NCI-H2227 treated with DMSO at 0.1 percent for 48 hours (cell line): ENCODE results near the gene OR10K2.
"Not testable (repeated sequence)": the region's sequence is repeated elsewhere in the genome, so short reads cannot be mapped to it uniquely, and the experiment has no call there.

Experiments used
- DNase-seq: peaks from one replicate; lab custom pipeline; 2025; lab: John Stamatoyannopoulos, UW

The OR10K2 gene, protein sequence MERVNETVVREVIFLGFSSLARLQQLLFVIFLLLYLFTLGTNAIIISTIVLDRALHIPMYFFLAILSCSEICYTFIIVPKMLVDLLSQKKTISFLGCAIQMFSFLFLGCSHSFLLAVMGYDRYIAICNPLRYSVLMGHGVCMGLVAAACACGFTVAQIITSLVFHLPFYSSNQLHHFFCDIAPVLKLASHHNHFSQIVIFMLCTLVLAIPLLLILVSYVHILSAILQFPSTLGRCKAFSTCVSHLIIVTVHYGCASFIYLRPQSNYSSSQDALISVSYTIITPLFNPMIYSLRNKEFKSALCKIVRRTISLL

GRCh38 chr1:158426137-158426536 is at the start of gene OR10K2:
TSS of gene OR10K2 (minus strand) at chr1:158426237. CDS start at chr1:158420866, 5,371 bp downstream.
- no peak for DNase-seq

DNA sequence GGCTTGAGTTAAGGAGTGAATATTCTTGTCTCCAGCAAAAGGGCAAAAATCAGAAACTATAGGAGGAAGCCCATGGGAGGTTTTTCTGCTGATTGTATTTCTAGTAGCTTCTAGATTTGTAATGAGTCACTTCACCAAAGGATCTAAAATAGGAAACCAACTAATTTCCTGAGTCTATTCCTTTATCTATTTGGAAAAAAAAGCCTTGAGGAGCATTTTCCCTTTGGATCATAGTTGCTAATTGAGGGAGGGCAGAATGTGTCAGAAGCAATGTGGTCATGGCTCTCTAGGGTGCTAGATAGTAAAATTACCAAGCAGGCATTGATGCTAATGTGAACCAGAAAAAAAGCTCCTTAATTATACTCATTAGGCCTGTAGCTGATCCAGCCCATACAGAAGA is 45.9 kb upstream of the OR10K2 start, which contains the start of gene OR10R2:
OR10R2 (plus strand) TSS at position 301 of the 400 bp plus-strand sequence. CDS start 106 bp downstream, outside the sequence.
- no peak for DNase-seq

DNA sequence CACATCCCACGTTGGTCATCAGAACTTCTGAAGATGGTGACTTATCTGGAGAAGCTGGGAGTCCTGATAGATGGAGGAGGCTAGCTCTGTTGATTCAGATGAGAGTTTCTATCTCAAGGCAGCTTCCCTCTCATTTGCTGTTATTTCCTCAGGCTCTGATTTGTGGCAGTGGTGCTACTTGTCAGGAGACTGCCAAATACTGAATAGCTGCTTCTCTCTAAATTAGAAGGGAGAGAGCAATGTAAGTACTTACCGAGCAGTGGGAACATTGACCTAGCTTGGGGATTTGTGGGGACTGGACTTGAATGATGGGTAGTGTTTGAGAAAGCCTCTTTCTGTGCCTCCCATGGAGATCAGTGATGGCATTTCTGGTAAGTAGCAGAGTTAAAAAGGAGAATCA is 35.5 kb upstream of the OR10K2 start, which contains the start of gene OR10K1:
OR10K1 (plus strand) TSS at position 301 of the 400 bp plus-strand sequence. CDS start 3,728 bp downstream, outside the sequence.
- DNase-seq, result no peak

DNA sequence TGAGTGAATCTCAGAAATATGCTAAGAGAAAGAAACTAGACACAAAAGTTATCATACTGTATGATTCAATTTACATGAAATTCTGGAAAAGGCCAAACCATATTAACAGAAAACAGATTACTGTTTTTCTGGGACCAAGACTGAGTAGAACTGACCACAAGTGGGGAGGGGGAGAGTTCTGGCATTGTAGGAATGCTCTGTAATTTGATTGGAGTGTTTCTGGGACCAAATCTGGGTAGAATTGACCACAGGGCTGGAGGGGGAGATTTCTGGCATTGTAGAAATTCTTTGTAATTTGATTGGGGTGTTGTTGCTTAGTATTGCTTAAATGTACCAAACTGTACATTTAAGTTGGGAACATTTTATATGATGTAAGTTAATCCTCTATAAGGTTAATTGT is 32.2 kb upstream of the OR10K2 start:
- no peak for DNase-seq

GRCh38 chr1:158457246-158457645 is 31.2 kb upstream of the OR10K2 start:
- DNase-seq, result no peak

GRCh38 chr1:158454537-158454936 is 28.5 kb upstream of the OR10K2 start:
- DNase-seq, result no peak

DNA sequence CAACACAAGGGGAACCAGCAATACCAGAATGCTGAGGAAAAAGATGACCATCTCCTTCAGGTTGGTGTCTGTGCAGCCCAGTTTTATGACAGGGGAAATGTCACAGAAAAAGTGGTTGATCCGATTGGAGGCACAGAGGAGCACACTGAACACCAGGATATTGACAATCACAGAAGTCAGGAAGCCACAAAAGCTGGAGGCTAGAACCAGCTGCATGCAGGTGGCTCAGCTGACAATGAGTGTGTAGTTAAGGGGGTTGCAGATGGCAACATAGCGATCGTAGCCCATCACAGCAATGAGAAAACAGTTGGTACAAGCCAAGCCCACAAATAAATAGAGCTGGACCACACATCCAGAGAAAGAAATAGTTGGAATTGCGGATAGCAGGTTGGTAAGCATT is 19.3 kb upstream of the OR10K2 start:
- no peak for DNase-seq

DNA sequence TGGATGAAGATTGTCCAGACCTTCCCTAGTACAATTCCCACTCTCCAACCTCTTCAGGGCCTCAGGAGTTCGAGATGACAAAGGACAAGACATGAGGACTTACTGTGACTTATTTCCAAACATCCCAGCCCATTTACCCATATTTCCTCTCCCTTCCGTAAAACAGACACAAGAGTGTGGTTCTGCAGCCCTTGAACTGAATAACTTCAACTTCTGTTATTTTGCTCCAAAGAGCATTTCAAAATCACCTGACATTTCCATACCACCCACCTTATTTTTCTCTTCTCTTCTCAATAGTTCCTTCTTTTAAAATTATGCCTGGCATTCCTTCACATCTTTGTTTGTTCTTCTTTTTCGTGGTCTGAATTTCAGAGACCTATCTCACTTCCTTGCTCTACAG is 8.7 kb upstream of the OR10K2 start:
- DNase-seq, result no peak

DNA sequence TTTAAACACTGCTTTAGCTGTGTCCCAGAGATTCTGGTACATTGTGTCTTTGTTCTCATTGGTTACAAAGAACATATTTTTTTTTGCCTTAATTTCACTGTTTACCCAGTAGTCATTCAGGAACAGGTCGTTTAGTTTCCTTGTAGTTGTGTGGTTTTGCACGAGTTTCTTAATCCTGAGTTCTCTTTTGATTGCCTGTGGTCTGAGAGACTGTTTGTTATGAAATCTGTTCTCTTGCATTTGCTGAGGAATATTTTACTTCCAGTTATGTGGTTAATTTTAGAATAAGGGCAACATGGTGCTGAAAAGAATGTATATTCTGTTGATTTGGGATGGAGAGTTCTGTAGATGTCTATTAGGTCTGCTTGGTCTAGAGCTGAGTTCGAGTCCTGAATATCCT is 4.1 kb upstream of the OR10K2 start:
- not testable (repeated sequence) for DNase-seq

GRCh38 chr1:158425027-158425426 is 1.0 kb downstream of the OR10K2 start:
- DNase-seq, result no peak

DNA sequence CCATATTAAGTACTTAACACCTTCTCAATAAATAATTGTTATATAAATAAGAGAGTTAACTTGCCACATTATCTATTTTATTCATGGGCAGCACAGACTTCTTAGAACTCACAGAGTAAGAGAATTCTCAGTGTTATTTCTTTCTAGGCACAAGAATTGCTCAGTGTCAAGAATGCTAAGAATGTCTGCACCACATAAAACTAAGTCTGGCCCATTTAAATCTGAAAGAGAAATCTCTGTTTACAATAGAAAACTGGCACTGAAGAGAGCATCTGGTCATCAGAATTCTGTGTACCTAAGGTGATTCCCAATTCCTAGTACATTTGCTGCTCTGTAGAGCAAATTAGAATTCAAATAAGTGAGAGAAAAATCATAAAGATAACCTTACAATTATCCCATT is 3.8 kb downstream of the OR10K2 start:
- DNase-seq, result no peak

DNA sequence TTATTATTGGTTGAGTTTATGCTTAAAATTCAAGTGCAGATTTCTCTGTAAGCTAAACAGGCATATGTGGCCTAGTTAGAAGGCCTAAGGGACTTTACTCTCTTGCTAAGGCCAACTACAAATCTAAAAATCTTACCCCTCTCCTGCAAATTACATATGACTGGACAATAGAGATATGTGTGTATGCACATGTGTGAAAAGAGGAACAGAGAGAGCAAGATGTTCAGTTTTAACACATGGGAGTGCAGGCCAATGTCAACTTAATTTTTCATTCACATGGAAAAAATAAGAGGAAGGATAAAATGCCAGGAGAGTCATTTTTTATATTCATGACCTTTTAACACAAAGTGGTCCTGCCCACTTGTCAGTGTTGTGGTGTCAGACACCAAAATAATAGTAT is 8.5 kb downstream of the OR10K2 start:
- no peak for DNase-seq

- DNase-seq, result no peak
Observed at GRCh38 chr1:158414651-158415345, 11.2 kb downstream of the OR10K2 start.

DNA sequence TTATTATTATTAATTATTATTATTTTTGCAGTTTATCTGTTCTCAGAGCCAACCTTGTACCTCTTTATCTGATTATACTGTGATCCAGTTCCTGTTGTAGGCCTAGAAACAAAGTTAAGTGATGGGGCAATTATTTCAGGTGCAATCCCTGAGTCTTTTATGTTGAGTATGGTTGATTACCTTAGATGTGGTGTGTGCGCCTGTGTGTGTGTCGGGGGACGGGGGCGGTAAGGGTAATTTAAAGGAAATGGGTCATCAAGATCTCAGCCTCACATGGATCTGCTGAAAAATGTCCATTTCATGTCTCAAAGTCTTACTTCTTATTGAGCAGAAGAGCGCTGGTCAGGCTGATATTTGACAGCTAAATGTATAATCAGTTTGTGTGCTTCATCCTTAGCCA is 18.9 kb downstream of the OR10K2 start:
- DNase-seq, result no peak

DNA sequence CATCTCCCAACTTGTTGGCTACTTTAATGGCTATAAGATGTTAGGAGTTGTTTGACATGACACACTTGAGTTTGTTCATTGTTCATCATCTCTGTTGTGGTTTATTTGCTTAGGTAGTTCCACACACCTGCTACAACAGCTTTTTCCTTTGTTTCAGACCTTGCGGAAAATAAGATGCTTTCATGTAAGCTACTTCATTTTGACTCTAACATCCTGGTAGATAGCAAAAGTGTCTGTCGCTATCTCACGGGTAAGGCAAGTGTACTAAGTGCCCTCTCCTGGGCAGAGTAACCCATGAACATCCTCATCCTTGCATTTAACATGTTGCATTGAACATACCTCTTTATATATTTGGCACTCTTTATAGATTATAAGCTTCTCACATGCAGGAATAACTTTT is 25.2 kb downstream of the OR10K2 start:
- no peak for DNase-seq

DNA sequence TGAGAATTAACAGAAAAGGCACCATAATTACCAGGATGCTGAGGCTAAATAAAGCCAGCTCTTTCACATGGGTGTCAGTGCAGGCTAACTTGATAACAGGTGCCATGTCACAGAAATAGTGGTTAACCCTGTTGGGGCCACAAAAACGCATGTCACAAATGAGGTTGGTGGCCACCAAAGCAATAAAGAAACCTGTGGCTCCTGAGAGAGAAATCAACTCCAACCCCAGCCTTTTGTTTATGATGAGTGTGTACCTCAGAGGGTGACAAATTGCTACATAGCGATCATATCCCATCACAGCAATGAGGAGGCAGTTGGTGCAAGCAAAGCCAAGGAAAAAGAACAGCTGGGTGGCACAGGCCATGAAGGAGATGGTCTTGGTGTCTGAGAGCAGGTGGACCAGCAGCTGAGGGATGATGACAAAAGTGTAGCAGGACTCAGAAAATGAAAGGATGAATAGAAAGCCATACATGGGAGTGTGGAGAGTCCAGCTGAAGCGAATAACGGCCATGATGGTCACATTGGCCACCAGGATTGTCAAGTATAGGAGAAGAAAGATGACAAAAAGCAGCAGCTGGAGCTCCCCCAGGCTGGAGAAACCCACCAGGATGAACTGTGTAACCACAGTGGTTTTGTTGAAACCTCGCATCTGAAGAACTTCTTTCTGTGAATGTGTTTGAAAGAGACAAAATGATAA is 27.1 kb downstream of the OR10K2 start, which contains the start of gene OR10T2:
OR10T2 (minus strand) TSS at position 649 of the 697 bp plus-strand sequence; CDS start at position 649, 0 bp downstream.
- no peak for DNase-seq

- DNase-seq, result no peak
Observed at GRCh38 chr1:158396646-158397045, 29.4 kb downstream of the OR10K2 start.

DNA sequence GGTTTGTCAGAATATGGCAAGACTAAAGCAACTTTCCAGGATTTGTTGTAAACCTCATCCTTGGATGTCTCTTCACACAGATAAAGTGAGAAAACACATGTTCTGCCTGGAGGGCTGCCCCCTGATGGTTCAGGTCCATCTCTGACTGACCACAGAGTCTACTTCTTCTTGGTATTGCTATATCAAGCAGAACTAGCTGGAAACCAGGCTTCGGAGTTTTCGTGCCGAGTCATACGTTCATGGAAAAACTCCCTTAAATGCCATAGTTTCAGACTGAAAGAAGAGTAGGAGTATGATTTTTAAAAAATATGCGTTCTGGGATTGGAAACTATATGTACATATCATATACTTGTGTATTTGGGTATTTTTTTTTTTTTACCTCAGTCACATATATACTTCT is 32.6 kb downstream of the OR10K2 start:
- no peak for DNase-seq

DNA sequence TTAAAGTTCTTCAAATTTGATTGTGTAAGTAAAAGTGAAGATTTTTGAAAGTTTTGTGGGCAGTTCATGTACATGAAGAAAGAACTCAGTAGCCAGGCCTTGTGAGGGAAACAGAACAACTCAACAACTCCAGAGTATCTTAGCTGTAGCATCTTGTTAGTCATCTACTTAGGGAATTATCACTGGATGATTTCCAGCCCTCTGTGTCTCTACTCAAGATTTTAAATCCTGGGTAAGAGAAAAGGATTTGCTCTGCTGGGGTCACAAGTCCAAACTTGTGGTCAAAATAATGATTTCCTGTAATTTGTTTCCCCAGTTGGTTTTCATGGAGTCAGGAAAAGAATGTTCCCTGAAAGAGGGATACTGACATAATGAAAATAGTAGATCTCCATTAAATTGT is 34.9 kb downstream of the OR10K2 start:
- DNase-seq, result no peak

- DNase-seq, result no peak
Observed at GRCh38 chr1:158390331-158390730, 35.7 kb downstream of the OR10K2 start.

GRCh38 chr1:158374860-158375259 is 51.2 kb downstream of the OR10K2 start:
- no peak for DNase-seq

DNA sequence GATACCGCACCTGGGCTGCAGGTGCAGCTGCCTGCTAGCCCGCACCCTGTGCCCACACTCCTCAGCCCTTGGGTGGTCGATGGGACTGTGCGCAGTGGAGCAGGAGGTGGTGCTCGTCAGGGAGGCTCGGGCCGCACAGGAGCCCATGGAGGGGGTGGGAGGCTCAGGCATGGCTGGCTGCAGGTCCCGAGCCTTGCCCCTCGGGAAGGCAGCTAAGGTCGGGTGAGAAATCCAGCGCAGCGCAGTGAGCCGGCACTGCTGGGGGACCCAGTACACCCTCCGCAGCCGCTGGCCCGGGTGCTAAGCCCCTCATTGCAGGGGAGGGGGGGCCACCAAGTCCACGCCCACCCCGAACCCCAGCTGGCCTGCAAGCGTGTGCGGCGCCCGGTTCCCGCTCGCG is 51.9 kb downstream of the OR10K2 start:
- DNase-seq, result not testable (repeated sequence)
